SK-N-MC (cell line): Measurements from ENCODE around the gene FAM13A.

Experiments
- DNase-seq: peaks from one replicate; pipeline ENCODE4 v3.0.0-alpha.2; 2011; ENCODE audit warnings: low read depth, low spot score
- H3K27ac ChIP-seq: fragments of 200-600 bp; sonication (generic); 2 replicates; pipeline ENCODE4 v1.5.1; 2016; ENCODE audit warnings: mixed run types
- H3K36me3 ChIP-seq: fragments of 200-600 bp; sonication (generic); 2 replicates; pipeline ENCODE4 v1.6.1; 2017; ENCODE audit warnings: antibody characterized with exemption, low read length, mixed read lengths; ENCODE audit not compliant: insufficient read depth
- H3K4me3 ChIP-seq: fragments of 200-600 bp; sonication (generic); 2 replicates; pipeline ENCODE4 v1.5.1; 2016
- H3K9ac ChIP-seq: fragments of 200-600 bp; sonication (generic); 2 replicates; pipeline ENCODE4 v1.8.0; 2017; ENCODE audit warnings: mixed run types, mixed read lengths; ENCODE audit not compliant: insufficient read length
- H3K9me3 ChIP-seq: fragments of 200-600 bp; sonication (generic); 2 replicates; pipeline ENCODE4 v1.6.1; 2017; ENCODE audit warnings: low read depth, mild to moderate bottlenecking, antibody characterized with exemption, low read length, moderate library complexity, mixed read lengths
- EZH2 ChIP-seq: fragments of 200-600 bp; sonication (generic); IDR thresholded peaks from one replicate; pipeline ENCODE4 v1.6.1; 2017; ENCODE audit warnings: antibody characterized with exemption
- FOXP2 ChIP-seq: optimal IDR thresholded peaks from 2 replicates; pipeline ENCODE3; 2011; ENCODE audit warnings: mild to moderate bottlenecking, moderate library complexity; ENCODE audit not compliant: insufficient read depth; ENCODE audit errors: extremely low read length, control extremely low read depth
- POLR2AphosphoS5 ChIP-seq: IDR thresholded peaks from 2 replicates; pipeline ENCODE4 v1.6.1; 2012; ENCODE audit warnings: mild to moderate bottlenecking, low read depth, low read length, borderline replicate concordance

The FAM13A gene

DNA sequence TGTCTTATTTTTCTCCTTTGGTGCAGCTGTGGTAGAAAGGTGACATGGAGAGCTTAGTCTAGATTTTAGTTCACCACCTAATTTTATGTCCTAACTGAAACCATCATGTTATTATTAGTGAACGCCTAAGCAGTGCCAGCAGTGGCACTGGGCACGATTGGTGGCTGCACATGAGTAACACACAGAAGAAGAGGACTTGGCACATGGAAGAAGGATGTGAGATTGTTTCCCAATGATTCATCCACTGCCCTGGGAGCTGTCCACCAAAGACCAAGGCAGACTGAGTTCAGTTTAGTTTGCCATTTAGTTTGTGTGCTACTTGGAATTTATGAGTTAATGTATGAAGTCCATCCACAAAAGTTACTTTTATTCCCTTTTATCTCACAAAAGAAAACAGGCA lies 291.3 kb downstream of the FAM13A start:
- no peak for DNase-seq
- no peaks in the 10 kb centered on the region for H3K36me3 ChIP-seq
- TF ChIP-seq EZH2 (no peak), POLR2AphosphoS5 (no peak), FOXP2 (no peak)
- H3K9me3 ChIP-seq: no peaks in the 10 kb centered on the region
- no peak overlapping the region for H3K4me3 ChIP-seq
- no peak overlapping the region for H3K9ac ChIP-seq
- no peak overlapping the region for H3K27ac ChIP-seq

- no peaks in the 10 kb centered on the region for H3K9me3 ChIP-seq
- no peak overlapping the region for H3K27ac ChIP-seq
- no peak overlapping the region for H3K9ac ChIP-seq
- no peak for TF ChIP-seq EZH2
- TF ChIP-seq FOXP2: no peak
- no peak for TF ChIP-seq POLR2AphosphoS5
- no peak for DNase-seq
- H3K4me3 ChIP-seq: no peak overlapping the region
- no peaks in the 10 kb centered on the region for H3K36me3 ChIP-seq
Measured at GRCh38 chr4:88763075-88763474, 293.9 kb downstream of the FAM13A start.

- H3K27ac ChIP-seq: no peak overlapping the region
- H3K4me3 ChIP-seq: no peak overlapping the region
- TF ChIP-seq POLR2AphosphoS5 (no peak), EZH2 (no peak), FOXP2 (no peak)
- H3K9me3 ChIP-seq: no peaks in the 10 kb centered on the region
- H3K36me3 ChIP-seq: no peaks in the 10 kb centered on the region
- no peak for DNase-seq
- H3K9ac ChIP-seq: no peak overlapping the region
Measured at GRCh38 chr4:88761861-88762523, 295.0 kb downstream of the FAM13A start.

GRCh38 chr4:88761342-88761741 lies 295.6 kb downstream of the FAM13A start:
- DNase-seq: no peak
- Histone ChIP-seq H3K4me3 (no peak overlapping the region), H3K9me3 (no peaks in the 10 kb centered on the region), H3K36me3 (no peaks in the 10 kb centered on the region), H3K27ac (0 out of 2 replicates have a peak overlapping the region, but pooled peaks have one; percentile 62), H3K9ac (no peak overlapping the region)
- TF ChIP-seq EZH2 (no peak), POLR2AphosphoS5 (no peak), FOXP2 (no peak)

DNA sequence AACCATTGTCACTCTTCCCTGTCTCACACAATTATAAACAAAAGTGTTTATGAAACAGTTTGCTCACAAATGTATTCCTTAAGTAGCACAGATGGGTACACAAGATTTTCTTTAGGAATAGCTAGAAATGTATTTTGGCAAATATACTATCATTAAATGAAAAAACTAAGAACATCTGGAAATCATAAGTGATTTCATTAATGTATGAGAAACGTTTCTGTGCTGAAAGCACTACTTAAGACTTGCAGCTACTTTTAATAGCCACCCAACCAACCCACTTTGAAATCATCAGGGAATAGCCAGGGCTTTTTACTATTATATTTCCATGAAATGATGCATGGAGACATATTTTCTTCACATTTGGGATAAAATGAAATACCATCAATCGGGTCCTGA lies 297.1 kb downstream of the FAM13A start:
- H3K9ac ChIP-seq: no peak overlapping the region
- H3K9me3 ChIP-seq: no peaks in the 10 kb centered on the region
- no peak for TF ChIP-seq EZH2
- no peak for TF ChIP-seq POLR2AphosphoS5
- TF ChIP-seq FOXP2: no peak
- H3K36me3 ChIP-seq: no peaks in the 10 kb centered on the region
- peak overlapping the region; percentile 93 for H3K27ac ChIP-seq
- peak overlapping the region; percentile 71 for H3K4me3 ChIP-seq
- no peak for DNase-seq

DNA sequence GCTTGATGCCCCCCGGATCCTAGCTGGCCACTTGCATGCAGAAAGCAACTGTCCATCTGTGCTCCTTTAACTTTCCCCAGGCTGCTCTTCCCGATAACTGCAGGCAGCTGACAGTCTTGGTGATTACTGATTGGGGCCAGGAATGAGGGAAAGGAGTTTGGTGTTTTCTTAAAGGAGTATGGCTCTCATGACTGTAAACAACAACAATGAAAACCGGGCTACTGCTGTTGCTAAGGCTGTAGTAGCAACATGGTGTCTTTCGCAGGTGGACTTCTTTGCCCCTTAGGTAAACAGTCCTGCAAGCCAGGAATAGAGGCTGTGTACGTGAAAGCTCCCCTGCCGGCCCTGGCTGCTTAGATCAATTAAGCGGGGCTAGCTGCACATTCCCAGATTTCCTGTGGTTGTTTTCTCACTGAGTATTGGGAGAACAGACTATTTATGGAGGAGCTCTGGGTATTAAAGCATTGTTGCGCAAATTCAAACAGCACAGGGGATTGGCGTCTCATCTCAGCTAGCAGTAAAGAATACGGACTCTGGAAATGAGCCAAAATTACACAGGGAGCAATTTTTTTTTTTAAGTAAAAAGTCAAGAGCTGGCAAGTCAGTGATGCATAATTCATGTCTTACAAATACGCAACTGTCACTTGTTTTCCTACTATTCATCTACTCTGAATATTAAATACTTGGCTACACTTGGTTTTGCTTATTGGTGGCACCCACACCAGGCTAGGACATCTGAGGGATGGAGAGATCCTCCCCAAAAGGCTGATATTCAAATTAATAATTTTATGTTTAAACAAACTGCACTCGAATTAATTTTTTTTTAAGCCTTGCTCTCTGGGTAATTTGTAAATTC lies 297.7 kb downstream of the FAM13A start:
- Histone ChIP-seq H3K9me3 (no peaks in the 10 kb centered on the region), H3K4me3 (peak overlapping the region; percentile 71), H3K9ac (no peak overlapping the region), H3K27ac (peak overlapping the region; percentile 93), H3K36me3 (no peaks in the 10 kb centered on the region)
- TF ChIP-seq EZH2: no peak
- TF ChIP-seq FOXP2: peak; percentile 98
- peak; percentile 27; the same call in 1 of the 2 replicates for TF ChIP-seq POLR2AphosphoS5
- DNase-seq: peak; percentile 96

DNA sequence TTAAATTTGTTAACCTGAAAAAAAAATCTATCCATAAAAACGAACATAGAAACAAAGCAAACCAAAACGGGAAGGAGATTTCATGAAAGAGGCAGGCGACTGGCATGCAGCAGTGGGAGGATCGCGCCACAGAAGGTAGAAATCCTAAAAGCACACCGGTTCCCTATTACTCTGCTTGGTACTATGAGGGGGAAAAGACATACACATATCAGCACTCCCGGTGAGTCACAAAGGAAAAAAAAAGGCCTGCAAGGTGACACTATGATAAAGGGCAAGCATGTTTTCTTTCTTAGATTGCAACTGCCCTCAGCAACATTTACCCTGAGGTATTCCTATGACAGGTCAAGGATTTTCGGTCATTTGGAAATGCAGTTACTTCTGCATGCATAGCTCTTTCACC lies 298.7 kb downstream of the FAM13A start:
- TF ChIP-seq FOXP2 (no peak), EZH2 (no peak), POLR2AphosphoS5 (no peak)
- no peaks in the 10 kb centered on the region for H3K9me3 ChIP-seq
- no peaks in the 10 kb centered on the region for H3K36me3 ChIP-seq
- peak overlapping the region; percentile 39 for H3K9ac ChIP-seq
- peak overlapping the region; percentile 71 for H3K4me3 ChIP-seq
- DNase-seq: no peak
- H3K27ac ChIP-seq: peak overlapping the region; percentile 32; the same call in 1 of the 2 replicates

GRCh38 chr4:88757776-88758175 lies 299.2 kb downstream of the FAM13A start:
- TF ChIP-seq EZH2 (no peak), FOXP2 (no peak), POLR2AphosphoS5 (no peak)
- H3K9ac ChIP-seq: peak overlapping the region; percentile 54
- peak overlapping the region; percentile 71 for H3K4me3 ChIP-seq
- DNase-seq: no peak
- H3K27ac ChIP-seq: peak overlapping the region; percentile 73; the same call in 1 of the 2 replicates
- H3K9me3 ChIP-seq: no peaks in the 10 kb centered on the region
- no peaks in the 10 kb centered on the region for H3K36me3 ChIP-seq

- Histone ChIP-seq H3K27ac (peak overlapping the region; percentile 73; the same call in 1 of the 2 replicates), H3K4me3 (peak overlapping the region; percentile 71), H3K36me3 (no peaks in the 10 kb centered on the region), H3K9me3 (no peaks in the 10 kb centered on the region), H3K9ac (peak overlapping the region; percentile 54)
- no peak for DNase-seq
- TF ChIP-seq EZH2 (no peak), POLR2AphosphoS5 (no peak), FOXP2 (no peak)
Measured at GRCh38 chr4:88757067-88757466, 299.9 kb downstream of the FAM13A start.
